Spinal cord (tissue), 10 donors: Measurements from ENCODE around the gene DISC1. TPM values are rescaled to one million over a fixed set of nuclear protein-coding genes. Genes with fewer than 3 reads are reported as not detected.

Experiments used
- DNase-seq, 6 donors: peaks; one replicate each; pipeline versions ENCODE4 v3.0.0 to v3.0.0-alpha.2; 2013 to 2015; ENCODE audit warnings: low spot score in 6 of 6, low read depth in 4 of 6
- H3K27ac ChIP-seq: one replicate; pipeline ENCODE4 v1.5.1; 2013; ENCODE audit warnings: low read depth, low read length, control low read depth
- H3K27me3 ChIP-seq: one replicate; pipeline ENCODE4 v1.6.1; 2013; ENCODE audit warnings: low read length; ENCODE audit not compliant: control insufficient read depth, insufficient read depth
- H3K36me3 ChIP-seq: one replicate; pipeline ENCODE4 v1.6.1; 2013; ENCODE audit warnings: low read length; ENCODE audit not compliant: control insufficient read depth, insufficient read depth
- H3K4me1 ChIP-seq: one replicate; pipeline ENCODE4 v1.6.1; 2013; ENCODE audit warnings: low read length; ENCODE audit not compliant: control insufficient read depth, insufficient read depth
- H3K4me3 ChIP-seq: one replicate; pipeline ENCODE4 v1.5.1; 2013; ENCODE audit warnings: low read depth, low read length, control low read depth
- H3K9me3 ChIP-seq: one replicate; pipeline ENCODE4 v1.6.1; 2013; ENCODE audit warnings: low read length; ENCODE audit not compliant: control insufficient read depth, insufficient read depth
- WGBS: methylation state at CpG from one replicate; pipeline ENCODE4 v1.1.5; 2013; ENCODE audit warnings: missing lambda C conversion rate; ENCODE audit not compliant: insufficient coverage; 5-methylcytosine and 5-hydroxymethylcytosine counted together
- polyA plus RNA-seq, 2 donors: library from polyadenylated mRNA; unstranded; fragments of 120-200 nt; gene quantifications; one replicate each; pipeline ENCODE4 v1.2.1, GENCODE V29; 2013; ENCODE audit not compliant: insufficient read length in 2 of 2
- total RNA-seq, 2 donors: library from RNA; depleted of rRNA in 1 of 2; stranded (reverse); fragments of 120-200 nt in 1 of 2; fragments of >200 nt in 1 of 2; gene quantifications; one replicate each; pipeline versions ENCODE4 v1.2.3 to v1.2.4, GENCODE V29; 2013 to 2014
- donor health status: healthy.

DISC1 gene
- total and polyA plus RNA-seq, 4 donors = 8.3 to 22.1 (median 13.7) TPM

GRCh38 chr1:231871471-231871870, 244.9 kb downstream of the DISC1 start:
- WGBS = 94% methylated on average over 5 of the region's 6 CpGs
- Histone ChIP-seq H3K36me3 (no peaks in the 10 kb centered on the region), H3K27me3 (no peaks in the 10 kb centered on the region), H3K27ac (no peak overlapping the region), H3K9me3 (no peaks in the 10 kb centered on the region), H3K4me3 (no peak overlapping the region), H3K4me1 (peaks cover 9% of the 10 kb centered on the region)
- no peak for DNase-seq

- Histone ChIP-seq H3K27ac (no peak overlapping the region), H3K27me3 (no peaks in the 10 kb centered on the region), H3K4me1 (peaks cover 7% of the 10 kb centered on the region), H3K4me3 (no peak overlapping the region), H3K9me3 (no peaks in the 10 kb centered on the region), H3K36me3 (no peaks in the 10 kb centered on the region)
- no peak for DNase-seq
- WGBS = 90% methylated on average over 1 of the region's 5 CpGs
Observed at GRCh38 chr1:231871878-231872277, 245.3 kb downstream of the DISC1 start.

- Histone ChIP-seq H3K27me3 (no peaks in the 10 kb centered on the region), H3K36me3 (no peaks in the 10 kb centered on the region), H3K4me3 (no peak overlapping the region), H3K9me3 (no peaks in the 10 kb centered on the region), H3K4me1 (peaks cover 4% of the 10 kb centered on the region), H3K27ac (no peak overlapping the region)
- WGBS = no CpG with 5 or more reads among the region's 1 CpG
- DNase-seq = peak in 1 of 6 donors; percentile 48
Observed at GRCh38 chr1:231872461-231872910, 245.9 kb downstream of the DISC1 start.

- H3K27ac ChIP-seq = no peak overlapping the region
- no CpG with 5 or more reads among the region's 1 CpG for WGBS
- no peak overlapping the region for H3K4me3 ChIP-seq
- H3K36me3 ChIP-seq = no peaks in the 10 kb centered on the region
- no peak for DNase-seq
- H3K27me3 ChIP-seq = no peaks in the 10 kb centered on the region
- H3K9me3 ChIP-seq = no peaks in the 10 kb centered on the region
- peaks cover 3% of the 10 kb centered on the region for H3K4me1 ChIP-seq
Observed at GRCh38 chr1:231878737-231879136, 252.1 kb downstream of the DISC1 start.

GRCh38 chr1:231879296-231879695, 252.7 kb downstream of the DISC1 start:
- Histone ChIP-seq H3K4me3 (no peak overlapping the region), H3K27ac (no peak overlapping the region)
- 100% methylated on average over 1 of the region's 1 CpG for WGBS

GRCh38 chr1:231882333-231882732, 255.7 kb downstream of the DISC1 start:
- WGBS = no CpG with 5 or more reads among the region's 4 CpGs
- H3K27ac ChIP-seq = no peak overlapping the region
- peak in 1 of 6 donors; percentile 70 for DNase-seq
- H3K4me1 ChIP-seq = peaks cover 3% of the 10 kb centered on the region
- no peak overlapping the region for H3K4me3 ChIP-seq
- no peaks in the 10 kb centered on the region for H3K36me3 ChIP-seq
- H3K9me3 ChIP-seq = no peaks in the 10 kb centered on the region
- H3K27me3 ChIP-seq = no peaks in the 10 kb centered on the region

More at GRCh38 chr1:231879296-231879695, 252.7 kb downstream of the DISC1 start:
- Histone ChIP-seq H3K9me3 (no peaks in the 10 kb centered on the region), H3K27me3 (no peaks in the 10 kb centered on the region), H3K4me1 (peaks cover 3% of the 10 kb centered on the region), H3K36me3 (no peaks in the 10 kb centered on the region)
- DNase-seq = no peak

- H3K4me3 ChIP-seq = no peak overlapping the region
- WGBS = 90% methylated on average over 5 of the region's 8 CpGs
- no peak overlapping the region for H3K27ac ChIP-seq
- H3K4me1 ChIP-seq = peaks cover 3% of the 10 kb centered on the region
- H3K9me3 ChIP-seq = no peaks in the 10 kb centered on the region
- no peak for DNase-seq
- H3K27me3 ChIP-seq = no peaks in the 10 kb centered on the region
- no peaks in the 10 kb centered on the region for H3K36me3 ChIP-seq
Observed at GRCh38 chr1:231882790-231883189, 256.2 kb downstream of the DISC1 start.

GRCh38 chr1:231883382-231883781, 256.8 kb downstream of the DISC1 start:
- 74% methylated on average over 1 of the region's 1 CpG for WGBS

GRCh38 chr1:231885209-231885854, 258.7 kb downstream of the DISC1 start:
- no peaks in the 10 kb centered on the region for H3K27me3 ChIP-seq
- no peaks in the 10 kb centered on the region for H3K36me3 ChIP-seq
- no peak for DNase-seq
- H3K4me1 ChIP-seq = peaks cover 3% of the 10 kb centered on the region
- no peak overlapping the region for H3K4me3 ChIP-seq
- no peak overlapping the region for H3K27ac ChIP-seq
- no peaks in the 10 kb centered on the region for H3K9me3 ChIP-seq
- WGBS = 83% methylated on average over 3 of the region's 7 CpGs

More at GRCh38 chr1:231883382-231883781, 256.8 kb downstream of the DISC1 start:
- Histone ChIP-seq H3K4me3 (no peak overlapping the region), H3K9me3 (no peaks in the 10 kb centered on the region), H3K36me3 (no peaks in the 10 kb centered on the region), H3K27me3 (no peaks in the 10 kb centered on the region), H3K27ac (no peak overlapping the region), H3K4me1 (peaks cover 3% of the 10 kb centered on the region)
- DNase-seq = no peak

GRCh38 chr1:231887166-231887565, 260.6 kb downstream of the DISC1 start:
- Histone ChIP-seq H3K27ac (no peak overlapping the region), H3K4me3 (no peak overlapping the region), H3K27me3 (no peaks in the 10 kb centered on the region), H3K4me1 (no peaks in the 10 kb centered on the region), H3K36me3 (no peaks in the 10 kb centered on the region), H3K9me3 (no peaks in the 10 kb centered on the region)
- DNase-seq = peak in 1 of 6 donors; percentile 53
- 100% methylated on average over 1 of the region's 3 CpGs for WGBS
